Panc1 (cell line): ENCODE data around the gene SPOUT1. TPM values are rescaled to one million over a fixed set of nuclear protein-coding genes. Genes with fewer than 3 reads are reported as not detected.
"Not testable (repeated sequence)": the region's sequence is repeated elsewhere in the genome, so short reads cannot be mapped to it uniquely, and the experiment has no call there.

Experiments
- ATAC-seq: fragments of 200-7000 bp; cut with Tn5 transposase; 2 replicates; pipeline ENCODE4 v1.9.1; 2020; ENCODE audit warnings: mild to moderate bottlenecking, moderate library complexity
- BruUV-seq: library from RNA; stranded (reverse); fragments of 400-500 nt; replicated peaks from 2 replicates; lab custom pipeline; 2021; lab: Mats Ljungman, UMichigan
- CTCF ChIA-PET: fragments of 300-600 bp; sonication (Branson Sonifier 250); formaldehyde crosslinking; loops from one replicate; lab custom pipeline; 2022; ENCODE audit warnings: antibody characterized with exemption; lab: Charles Lee
- POLR2A ChIA-PET: fragments of 300-600 bp; sonication (Branson Sonifier 250); formaldehyde crosslinking; loops from one replicate; lab custom pipeline; 2022; ENCODE audit warnings: antibody characterized with exemption; lab: Charles Lee
- DNase-seq: peaks from one replicate; pipeline ENCODE4 v3.0.0-alpha.2; 2010; ENCODE audit warnings: low read depth, low spot score
- H3K27ac ChIP-seq: 2 replicates; pipeline ENCODE4 v1.5.1; 2011; ENCODE audit warnings: mild to moderate bottlenecking, low read length, inconsistent platforms
- H3K27me3 ChIP-seq: fragments of 200-500 bp; sonication (Bioruptor generic); 2 replicates; pipeline ENCODE4 v1.6.0; 2014; ENCODE audit warnings: low read length, inconsistent platforms; ENCODE audit not compliant: control insufficient read depth, insufficient read depth
- H3K36me3 ChIP-seq: fragments of 200-500 bp; sonication (Bioruptor generic); 2 replicates; pipeline ENCODE4 v1.5.1; 2014; ENCODE audit warnings: inconsistent platforms, mild to moderate bottlenecking, low read length, moderate library complexity; ENCODE audit not compliant: control insufficient read depth, insufficient read depth
- H3K4me1 ChIP-seq: 2 replicates; pipeline ENCODE4 v1.5.1; 2011; ENCODE audit warnings: inconsistent platforms, mild to moderate bottlenecking, low read length, moderate library complexity; ENCODE audit not compliant: control insufficient read depth, insufficient read depth
- H3K4me3 ChIP-seq, 2 experiments: 2 replicates each; pipeline ENCODE4 v1.5.1; 2011 to 2012; ENCODE audit warnings: low read depth in 2 of 2, low read length in 2 of 2, mild to moderate bottlenecking in 2 of 2, inconsistent platforms in 1 of 2, moderate library complexity in 1 of 2
- H3K9me3 ChIP-seq: fragments of 200-500 bp; sonication (Bioruptor generic); 2 replicates; pipeline ENCODE4 v1.5.1; 2014; ENCODE audit warnings: low read depth, mild to moderate bottlenecking, inconsistent platforms, low read length, moderate library complexity; ENCODE audit not compliant: control insufficient read depth, insufficient read depth
- CTCF ChIP-seq: fragments of 450-650 bp; IDR thresholded peaks from 2 replicates; pipeline ENCODE4 v1.5.1; 2017; ENCODE audit warnings: mild to moderate bottlenecking
- POLR2AphosphoS5 ChIP-seq: IDR thresholded peaks from 2 replicates; pipeline ENCODE4 v1.6.1; 2012; ENCODE audit warnings: mild to moderate bottlenecking, low read depth, low read length, moderate library complexity
- REST ChIP-seq, 2 experiments: IDR thresholded peaks; 2 replicates each; pipeline ENCODE4 v1.6.1; 2011 to 2012; ENCODE audit warnings: low read depth in 2 of 2, control low read depth in 1 of 2, low read length in 1 of 2, mild to moderate bottlenecking in 1 of 2, moderate library complexity in 1 of 2; ENCODE audit not compliant: insufficient read depth in 1 of 2
- SIN3A ChIP-seq: IDR thresholded peaks from 2 replicates; pipeline ENCODE4 v1.6.1; 2012; ENCODE audit warnings: low read depth, mild to moderate bottlenecking, low read length, moderate library complexity, borderline replicate concordance; ENCODE audit not compliant: insufficient read depth
- TCF7L2 ChIP-seq: IDR thresholded peaks from 2 replicates; pipeline ENCODE4 v1.6.1; 2011; ENCODE audit warnings: mild to moderate bottlenecking, low read depth, low read length, inconsistent platforms
- in situ Hi-C: cut with HindIII; loops from 2 replicates; pipeline ENCODE4 v1.10.0; 2016; ENCODE audit warnings: low sequenced_read_pairs, low pct_unique_long_range_greater_than_20kb
- intact Hi-C: fragments of 100-400 bp; cut with micrococcal nuclease; formaldehyde crosslinking; loops from one replicate; pipeline ENCODE4 v1.10.0; 2022; ENCODE audit not compliant: unreplicated experiment
- total RNA-seq: library from RNA; stranded (reverse); gene quantifications from one replicate; pipeline ENCODE4 v1.2.1, GENCODE V29; 2021; ENCODE audit not compliant: unreplicated experiment

Gene SPOUT1
- total RNA-seq, 1 experiment from 2014 or later: 38.4 TPM

- Histone ChIP-seq H3K4me1 (no peaks in the 10 kb centered on the region), H3K36me3 (no peaks in the 10 kb centered on the region; the same call in 1 of the 2 replicates), H3K27me3 (no peaks in the 10 kb centered on the region), H3K9me3 (no peaks in the 10 kb centered on the region), H3K4me3 (no peak overlapping the region), H3K27ac (no peak overlapping the region)
- TF ChIP-seq CTCF (no peak), REST (IDR thresholded peaks at IDR 0.05; ENCODE audit: insufficient read depth in 1 of 2, low read depth in 2 of 2, low read length in 1 of 2) (no peak), SIN3A (no peak), TCF7L2 (no peak), POLR2AphosphoS5 (no peak)
- POLR2A ChIA-PET: no interaction called here
- ATAC-seq (no peak), DNase-seq (no peak)
- intact Hi-C loops (no loop called here), in situ Hi-C loops (no loop called here)
- BruUV-seq: no TSS peak
- CTCF ChIA-PET: no interaction called here
These were observed 30.7 kb downstream of the SPOUT1 start for GRCh38 chr9:128798896-128799295.

GRCh38 chr9:128794961-128795360 is 34.6 kb downstream of the SPOUT1 start:
- DNase-seq, BruUV-seq, H3K36me3 ChIP-seq, H3K27ac ChIP-seq, H3K4me1 ChIP-seq, ATAC-seq, POLR2A ChIA-PET, H3K27me3 ChIP-seq, intact Hi-C loops, H3K9me3 ChIP-seq, H3K4me3 ChIP-seq, in situ Hi-C loops: not testable (repeated sequence)
- CTCF ChIA-PET: interaction anchor here (0.6 kb wide), 1 partner anchor 243 kb away, joined by 8 read pairs; no protein-coding TSS in a partner anchor

- TF ChIP-seq TCF7L2: no peak
- Histone ChIP-seq H3K4me3 (no peak overlapping the region), H3K4me1 (peaks cover 4% of the 10 kb centered on the region), H3K36me3 (no peaks in the 10 kb centered on the region; the same call in 1 of the 2 replicates), H3K27me3 (no peaks in the 10 kb centered on the region), H3K27ac (no peak overlapping the region), H3K9me3 (no peaks in the 10 kb centered on the region)
- intact Hi-C loops: no loop called here
- POLR2A ChIA-PET: no interaction called here
- no TSS peak for BruUV-seq
- ATAC-seq: no peak
- in situ Hi-C loops: no loop called here
- no peak for DNase-seq
- CTCF ChIA-PET: interaction anchor here (0.6 kb wide), 1 partner anchor 70 kb away, joined by 4 read pairs; no protein-coding TSS in a partner anchor
These were observed 36.5 kb downstream of the SPOUT1 start for GRCh38 chr9:128792978-128793686.
